NCI-H1436 (cell line): ENCODE measurements around the gene CARMIL1.

Experiments
- DNase-seq: peaks from one replicate; lab custom pipeline; 2025; lab: John Stamatoyannopoulos, UW

CARMIL1 gene

DNA sequence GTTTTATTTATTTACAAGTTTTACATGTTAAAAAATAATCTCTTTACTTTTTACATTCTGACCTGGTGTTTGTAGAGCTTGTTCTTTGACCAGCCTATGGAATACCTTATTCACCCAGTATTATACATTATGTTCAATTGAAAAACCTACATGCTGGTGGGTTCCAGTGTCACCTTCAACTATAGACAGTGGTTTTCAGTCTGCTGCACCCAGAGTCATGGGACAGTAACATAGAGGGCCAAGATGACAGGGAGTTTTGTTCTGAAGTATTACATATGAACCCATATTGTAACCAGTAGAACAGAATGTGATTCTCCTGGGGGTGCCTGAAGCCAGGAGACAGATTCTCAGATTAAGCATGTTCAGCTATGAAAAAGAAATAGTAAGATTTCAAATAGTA is 233.4 kb downstream of the CARMIL1 start:
- no peak for DNase-seq

GRCh38 chr6:25519856-25520255 is 240.7 kb downstream of the CARMIL1 start:
- DNase-seq = no peak

- DNase-seq = no peak
Measured at GRCh38 chr6:25524542-25524941, 245.4 kb downstream of the CARMIL1 start.

GRCh38 chr6:25525078-25525477 is 245.9 kb downstream of the CARMIL1 start:
- no peak for DNase-seq

DNA sequence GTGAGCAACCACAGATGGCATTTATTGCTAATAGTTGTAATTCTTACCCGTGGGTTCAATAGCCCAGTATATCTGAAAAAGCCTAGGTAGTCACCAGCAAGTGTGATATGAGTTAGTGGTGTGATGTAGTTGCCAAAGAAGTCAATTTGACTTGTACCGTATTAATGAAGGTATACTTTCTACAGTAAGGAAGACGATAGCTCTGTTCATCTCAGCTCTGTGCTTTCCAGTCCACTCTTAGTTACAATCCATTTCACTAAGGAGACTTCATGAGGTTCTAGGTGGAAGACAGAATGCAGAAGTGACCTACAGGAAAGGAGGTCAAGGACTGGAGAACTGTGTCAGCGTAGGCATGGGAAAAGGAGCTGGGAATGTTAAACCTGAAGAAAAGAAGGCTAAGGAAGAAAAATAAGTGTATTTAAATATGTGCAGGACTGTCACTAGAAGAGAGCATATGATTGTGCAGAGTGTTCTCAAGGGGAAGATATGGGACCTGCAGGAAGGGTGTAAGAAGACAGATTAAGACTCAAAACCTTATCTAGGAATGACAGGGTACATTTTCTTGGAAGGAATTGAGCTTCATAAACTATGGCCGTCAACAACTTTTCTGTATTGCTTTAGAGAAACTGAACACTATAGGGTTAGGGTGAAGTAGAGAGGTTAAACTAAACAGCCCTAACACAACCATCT is 255.9 kb downstream of the CARMIL1 start:
- DNase-seq = no peak

DNA sequence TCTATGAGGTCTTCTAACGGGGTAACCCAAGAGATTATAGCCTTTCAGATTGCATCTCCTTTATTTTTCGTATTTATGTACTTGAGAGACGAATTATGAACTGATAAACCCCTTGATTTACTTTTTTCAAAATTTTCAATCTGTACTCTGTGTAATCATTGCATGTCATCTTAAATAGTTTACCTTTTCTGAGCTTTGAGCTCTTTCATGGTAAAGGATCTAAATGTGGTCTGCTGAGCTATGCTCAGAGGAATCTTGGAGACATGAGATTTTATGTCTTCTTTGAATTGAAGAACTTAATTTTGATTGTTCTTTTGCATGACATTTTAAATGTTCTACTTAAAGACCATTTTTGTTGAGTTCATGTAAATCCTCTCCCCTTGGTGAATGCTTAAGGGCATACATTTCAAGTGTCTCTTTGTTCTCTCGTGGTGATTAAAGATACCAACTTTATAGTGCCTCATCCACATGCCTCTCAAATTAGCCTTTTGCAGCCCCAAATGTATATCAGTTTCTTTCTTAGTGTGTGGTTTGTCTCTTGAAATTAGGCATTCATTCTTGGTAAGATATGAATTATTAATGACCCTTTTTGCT is 256.6 kb downstream of the CARMIL1 start:
- DNase-seq = no peak

DNA sequence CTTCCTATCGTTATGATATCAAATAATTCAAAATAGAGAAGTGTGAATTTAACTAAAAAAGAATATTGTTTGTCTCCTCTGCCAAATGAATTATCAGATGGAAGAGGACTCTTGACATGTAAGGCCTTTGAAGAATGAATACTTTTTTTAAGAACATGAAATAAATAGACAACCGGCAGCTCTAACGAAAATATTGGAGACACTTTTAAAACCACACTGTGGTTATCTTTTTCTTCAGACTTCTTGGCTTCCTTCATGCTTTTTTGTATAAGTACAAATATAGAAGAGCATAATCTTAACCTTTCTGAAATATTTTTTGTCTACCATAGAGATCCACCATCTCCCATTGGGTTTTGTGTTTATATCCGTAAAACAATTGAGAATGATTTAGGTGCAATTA is 257.6 kb downstream of the CARMIL1 start:
- no peak for DNase-seq

- no peak for DNase-seq
Measured at GRCh38 chr6:25537349-25538018, 258.3 kb downstream of the CARMIL1 start.

- no peak for DNase-seq
Measured at GRCh38 chr6:25541228-25541627, 262.1 kb downstream of the CARMIL1 start.

GRCh38 chr6:25542984-25543910 is 264.1 kb downstream of the CARMIL1 start:
- DNase-seq = no peak

DNA sequence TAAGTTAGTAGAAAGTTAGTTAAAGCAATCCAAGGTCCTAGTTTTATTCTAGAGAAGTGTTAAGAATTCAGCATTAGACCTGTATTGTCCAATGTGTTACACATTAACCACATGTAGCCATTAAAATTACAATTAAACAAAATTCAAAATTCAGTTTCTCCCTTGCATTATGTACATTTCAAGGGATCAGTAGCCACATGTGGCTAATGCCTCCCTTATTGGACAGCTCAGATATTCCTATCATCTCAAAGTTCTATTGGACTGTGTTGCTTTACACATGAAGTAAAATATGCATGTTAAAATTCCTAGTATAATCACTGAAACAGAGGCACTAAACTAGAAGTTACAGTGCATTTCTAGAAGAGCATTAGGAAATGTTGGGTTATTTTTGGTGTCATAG is 265.7 kb downstream of the CARMIL1 start:
- no peak for DNase-seq

- no peak for DNase-seq
Measured at GRCh38 chr6:25547797-25548196, 268.6 kb downstream of the CARMIL1 start.

- DNase-seq = no peak
Measured at GRCh38 chr6:25548451-25548850, 269.3 kb downstream of the CARMIL1 start.

GRCh38 chr6:25550631-25551030 is 271.5 kb downstream of the CARMIL1 start:
- no peak for DNase-seq

DNA sequence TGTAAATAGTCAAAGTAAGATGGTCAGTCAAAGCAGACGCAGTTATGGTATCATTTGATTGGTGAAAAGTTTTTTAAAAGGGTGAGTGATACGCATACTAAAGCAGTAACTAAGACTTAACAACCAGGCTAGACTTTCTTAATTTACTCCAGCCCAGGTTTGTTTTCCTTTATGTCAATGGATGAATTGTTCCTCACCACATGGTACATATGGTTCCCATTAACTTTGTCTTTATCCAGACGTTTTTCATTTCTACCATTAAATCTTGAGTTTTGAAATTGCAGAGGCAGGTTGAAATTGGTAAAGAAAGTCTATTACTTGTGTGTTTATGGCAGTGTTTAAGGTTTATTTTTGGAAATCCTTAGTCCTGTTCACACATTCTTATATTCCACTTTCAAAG is 274.3 kb downstream of the CARMIL1 start:
- DNase-seq = no peak

DNA sequence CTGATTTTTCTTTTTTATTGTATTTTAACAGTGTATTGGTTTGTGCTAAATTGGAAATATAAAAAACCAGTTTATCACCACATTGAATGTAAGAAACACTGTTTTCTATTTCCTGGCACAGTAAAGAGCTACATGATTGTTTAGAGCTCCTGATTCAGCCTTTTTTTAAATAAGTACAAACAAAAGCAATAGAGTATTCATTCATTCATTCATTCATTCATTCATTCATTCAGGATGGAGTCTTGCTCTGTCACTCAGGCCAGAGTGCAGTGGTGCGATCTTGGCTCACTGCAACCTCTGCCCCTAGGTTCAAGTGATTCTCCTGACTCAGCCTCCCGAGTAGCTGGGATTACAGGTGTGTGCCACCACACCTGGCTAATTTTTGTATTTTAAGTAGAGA is 276.0 kb downstream of the CARMIL1 start:
- no peak for DNase-seq

DNA sequence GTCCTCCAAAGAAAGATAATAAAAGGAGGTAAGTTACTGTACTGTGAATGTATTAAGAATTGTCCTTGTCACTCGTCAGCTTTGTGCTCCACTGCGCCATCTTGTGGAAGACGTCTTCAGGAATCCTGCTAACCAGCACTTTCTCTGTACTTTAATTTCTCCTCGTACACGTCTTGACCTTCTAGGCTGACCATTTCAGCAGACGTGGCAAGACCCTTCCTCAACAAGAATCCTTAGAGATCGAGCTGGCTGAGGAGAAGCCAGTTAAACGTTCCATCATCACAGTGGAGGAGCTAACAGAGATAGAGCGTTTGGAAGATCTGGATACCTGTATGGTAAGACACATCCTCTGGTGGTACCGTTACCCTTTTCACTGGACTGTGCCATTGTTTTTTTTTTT is 277.3 kb downstream of the CARMIL1 start:
- peak; percentile 42 for DNase-seq

GRCh38 chr6:25558155-25558817 is 279.1 kb downstream of the CARMIL1 start:
- DNase-seq = no peak

GRCh38 chr6:25560865-25561264 is 281.7 kb downstream of the CARMIL1 start:
- no peak for DNase-seq

- no peak for DNase-seq
Measured at GRCh38 chr6:25564943-25565342, 285.8 kb downstream of the CARMIL1 start.

- DNase-seq = no peak
Measured at GRCh38 chr6:25570578-25570977, 291.4 kb downstream of the CARMIL1 start.

GRCh38 chr6:25576919-25577318 is 297.7 kb downstream of the CARMIL1 start:
- DNase-seq = no peak
